Measurements from ENCODE around the gene FGFBP3. TPM values are rescaled to one million over a fixed set of nuclear protein-coding genes. Genes with fewer than 3 reads are reported as not detected.
"Not testable (repeated sequence)": the region's sequence is repeated elsewhere in the genome, so short reads cannot be mapped to it uniquely, and the experiment has no call there.

The FGFBP3 gene
- total and polyA plus RNA-seq, 5 donors from 2014 or later = 0.68 to 2.3 (median 1.3) TPM

DNA sequence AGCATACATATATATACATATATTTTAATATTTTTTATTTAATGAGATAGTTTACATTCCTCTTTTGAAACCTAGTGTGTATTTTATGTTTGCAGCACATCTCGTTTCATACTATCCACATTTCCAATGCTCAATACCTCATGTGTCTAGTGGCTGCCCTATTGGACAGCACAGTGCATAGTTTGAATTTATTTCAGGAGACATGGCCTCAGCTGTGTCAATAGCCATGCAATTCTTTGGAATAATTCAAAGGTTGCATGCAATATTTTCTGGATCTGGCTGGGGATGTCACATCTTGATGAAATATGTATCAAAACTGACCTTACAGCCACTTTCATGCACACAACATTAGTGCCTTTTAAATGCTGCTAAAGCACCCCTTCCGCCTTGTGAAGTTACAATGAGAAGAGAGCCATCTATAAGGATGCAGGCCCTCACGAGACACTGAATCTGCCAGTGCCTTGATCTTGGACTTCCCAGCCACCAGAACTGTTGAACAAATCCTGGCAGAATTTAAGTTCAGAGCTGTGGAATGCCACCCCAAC is 13.0 kb downstream of the FGFBP3 start:
- Histone ChIP-seq H3K9me3 (ENCODE audit: control insufficient read depth in 2 of 2, low read length in 2 of 2) (no peaks in the 10 kb centered on the region), H3K36me3 (ENCODE audit: control insufficient read depth, insufficient read depth, low read length) (no peaks in the 10 kb centered on the region), H3K4me1 (ENCODE audit: control insufficient read depth, insufficient read depth, low read length, poor library complexity, severe bottlenecking) (no peaks in the 10 kb centered on the region), H3K27me3 (ENCODE audit: control insufficient read depth, insufficient read depth, low read length) (peaks cover 4% of the 10 kb centered on the region), H3K4me3 (ENCODE audit: low read depth, low read length) (no peak overlapping the region), H3K27ac (ENCODE audit: insufficient read depth, low read length, poor library complexity, severe bottlenecking) (no peak overlapping the region)
- Mint-ChIP-seq H3K9me3 (peaks cover 0 to 2% (median 0%) of the 10 kb centered on the region in 7 donors), H3K4me3 (no peak overlapping the region), H3K4me1 (peaks cover 0 to 5% (median 2%) of the 10 kb centered on the region in 4 donors), H3K27me3 (peaks cover 9% of the 10 kb centered on the region), H3K27ac (no peak overlapping the region), H3K36me3 (no peaks in the 10 kb centered on the region)
- ATAC-seq (ENCODE audit: low read depth in 2 of 2) (no peak), DNase-seq (no peak)

DNA sequence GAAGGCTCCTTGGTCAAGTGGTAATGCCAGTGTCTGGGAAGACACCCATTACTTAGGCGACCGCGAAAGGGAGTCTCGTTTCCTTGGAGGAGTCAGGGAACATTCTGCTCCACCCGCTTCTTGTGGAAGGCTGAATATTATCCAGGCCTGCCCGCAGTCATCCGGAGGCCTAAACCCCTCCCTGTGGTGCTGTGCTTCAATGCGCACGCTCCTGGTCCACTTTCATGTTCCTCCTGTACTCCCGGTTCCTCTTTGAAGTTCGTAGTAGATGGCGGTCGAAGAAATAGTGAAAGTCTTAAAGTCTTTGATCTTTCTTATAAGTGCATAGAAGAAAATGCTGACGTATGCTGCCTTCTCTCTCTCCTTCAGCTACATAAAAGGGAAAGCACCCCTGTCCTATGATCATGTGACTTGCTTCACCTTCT is 15.0 kb downstream of the FGFBP3 start:
- H3K4me3 ChIP-seq (ENCODE audit: low read depth, low read length); H3K9me3 ChIP-seq (ENCODE audit: control insufficient read depth in 2 of 2, low read length in 2 of 2); H3K36me3 ChIP-seq (ENCODE audit: control insufficient read depth, insufficient read depth, low read length); H3K27ac Mint-ChIP-seq; ATAC-seq (ENCODE audit: low read depth in 2 of 2); H3K4me1 Mint-ChIP-seq; H3K4me1 ChIP-seq (ENCODE audit: control insufficient read depth, insufficient read depth, low read length, poor library complexity, severe bottlenecking); H3K27ac ChIP-seq (ENCODE audit: insufficient read depth, low read length, poor library complexity, severe bottlenecking); H3K4me3 Mint-ChIP-seq; H3K36me3 Mint-ChIP-seq; H3K9me3 Mint-ChIP-seq: not testable (repeated sequence)
- peaks cover 11% of the 10 kb centered on the region for H3K27me3 ChIP-seq (ENCODE audit: control insufficient read depth, insufficient read depth, low read length)
- peak in 1 of 3 donors; percentile 20 for DNase-seq
- peaks cover 21% of the 10 kb centered on the region for H3K27me3 Mint-ChIP-seq

DNA sequence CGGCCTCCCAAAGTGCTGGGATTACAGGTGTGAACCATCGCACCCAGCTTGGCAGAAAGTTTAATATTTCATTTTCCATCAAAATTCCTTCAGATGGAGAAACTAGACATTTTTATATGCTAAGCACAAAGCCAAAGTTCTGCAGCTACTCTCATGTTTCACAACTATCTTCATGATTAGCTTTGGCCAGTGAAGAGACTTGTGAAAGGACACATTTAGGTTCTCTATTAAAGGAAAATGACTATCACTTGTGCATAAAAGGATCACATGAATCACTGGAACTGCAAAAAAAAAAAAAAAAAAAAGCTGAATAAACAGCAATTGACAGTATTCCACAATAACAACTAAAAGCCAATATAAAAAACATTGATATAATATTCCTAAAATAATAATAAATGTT is 16.2 kb downstream of the FGFBP3 start:
- Mint-ChIP-seq H3K9me3 (no peaks in the 10 kb centered on the region), H3K27ac (no peak overlapping the region), H3K36me3 (no peaks in the 10 kb centered on the region), H3K4me3 (no peak overlapping the region), H3K4me1 (peaks cover under 1 to 12% (median 4%) of the 10 kb centered on the region in 4 donors), H3K27me3 (peaks cover 23% of the 10 kb centered on the region)
- Histone ChIP-seq H3K9me3 (ENCODE audit: control insufficient read depth in 2 of 2, low read length in 2 of 2) (no peaks in the 10 kb centered on the region), H3K27me3 (ENCODE audit: control insufficient read depth, insufficient read depth, low read length) (peaks cover 12% of the 10 kb centered on the region), H3K36me3 (ENCODE audit: control insufficient read depth, insufficient read depth, low read length) (no peaks in the 10 kb centered on the region), H3K27ac (ENCODE audit: insufficient read depth, low read length, poor library complexity, severe bottlenecking) (no peak overlapping the region), H3K4me1 (ENCODE audit: control insufficient read depth, insufficient read depth, low read length, poor library complexity, severe bottlenecking) (peaks cover 3% of the 10 kb centered on the region), H3K4me3 (ENCODE audit: low read depth, low read length) (no peak overlapping the region)
- DNase-seq = no peak
- ATAC-seq (ENCODE audit: low read depth in 2 of 2) = no peak

DNA sequence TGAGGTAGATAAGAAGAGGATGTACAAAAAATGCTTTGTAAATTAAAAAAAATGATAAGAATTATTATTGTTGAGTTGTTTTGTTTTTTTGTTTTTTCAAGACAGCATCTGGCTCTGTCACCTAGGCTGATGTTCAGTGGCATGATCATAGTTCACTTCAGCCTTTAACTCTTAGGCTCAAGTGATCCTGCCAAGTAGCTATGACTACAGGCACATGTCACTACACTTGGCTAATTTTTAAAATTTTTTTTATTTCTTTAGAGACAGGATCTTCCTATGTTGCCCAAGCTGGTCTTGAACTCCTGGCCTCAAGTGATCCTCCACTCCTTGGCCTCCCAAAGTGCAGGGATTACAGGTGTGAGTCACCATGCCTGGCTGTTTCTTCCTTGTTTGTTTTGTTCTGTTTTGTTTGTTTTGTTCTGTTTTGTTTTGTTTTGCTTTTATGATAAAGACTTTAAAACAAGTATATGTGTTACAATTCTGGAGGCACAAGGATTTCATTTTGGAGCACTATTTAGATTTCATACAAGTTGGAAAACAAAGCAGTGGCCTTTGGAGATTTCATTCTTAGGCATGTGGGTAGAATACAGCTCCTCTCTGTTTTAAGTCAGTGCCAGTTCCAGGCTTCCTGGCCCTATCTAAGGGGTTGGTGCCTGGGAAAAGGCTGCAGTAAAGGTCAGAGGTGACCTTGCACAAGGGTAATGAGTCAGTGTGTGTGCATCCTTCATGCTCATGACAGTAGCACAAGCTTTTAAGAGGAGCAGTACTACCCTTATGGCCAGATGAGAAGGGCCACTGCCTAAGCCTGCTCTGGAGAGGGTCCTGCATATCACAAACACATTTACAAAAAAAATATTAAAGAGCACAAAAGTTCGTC is 17.9 kb downstream of the FGFBP3 start:
- no peak overlapping the region for H3K27ac ChIP-seq (ENCODE audit: insufficient read depth, low read length, poor library complexity, severe bottlenecking)
- DNase-seq (no peak), ATAC-seq (ENCODE audit: low read depth in 2 of 2) (no peak)
- peaks cover 13% of the 10 kb centered on the region for H3K27me3 ChIP-seq (ENCODE audit: control insufficient read depth, insufficient read depth, low read length)
- Mint-ChIP-seq H3K9me3 (no peaks in the 10 kb centered on the region), H3K4me1 (peaks cover 6 to 19% (median 11%) of the 10 kb centered on the region in 4 donors), H3K36me3 (no peaks in the 10 kb centered on the region), H3K27ac (no peak overlapping the region), H3K4me3 (no peak overlapping the region), H3K27me3 (peaks cover 32% of the 10 kb centered on the region)
- H3K36me3 ChIP-seq (ENCODE audit: control insufficient read depth, insufficient read depth, low read length) = no peaks in the 10 kb centered on the region
- H3K4me3 ChIP-seq (ENCODE audit: low read depth, low read length) = no peak overlapping the region
- H3K4me1 ChIP-seq (ENCODE audit: control insufficient read depth, insufficient read depth, low read length, poor library complexity, severe bottlenecking) = peaks cover 14% of the 10 kb centered on the region
- no peaks in the 10 kb centered on the region for H3K9me3 ChIP-seq (ENCODE audit: control insufficient read depth in 2 of 2, low read length in 2 of 2)

DNA sequence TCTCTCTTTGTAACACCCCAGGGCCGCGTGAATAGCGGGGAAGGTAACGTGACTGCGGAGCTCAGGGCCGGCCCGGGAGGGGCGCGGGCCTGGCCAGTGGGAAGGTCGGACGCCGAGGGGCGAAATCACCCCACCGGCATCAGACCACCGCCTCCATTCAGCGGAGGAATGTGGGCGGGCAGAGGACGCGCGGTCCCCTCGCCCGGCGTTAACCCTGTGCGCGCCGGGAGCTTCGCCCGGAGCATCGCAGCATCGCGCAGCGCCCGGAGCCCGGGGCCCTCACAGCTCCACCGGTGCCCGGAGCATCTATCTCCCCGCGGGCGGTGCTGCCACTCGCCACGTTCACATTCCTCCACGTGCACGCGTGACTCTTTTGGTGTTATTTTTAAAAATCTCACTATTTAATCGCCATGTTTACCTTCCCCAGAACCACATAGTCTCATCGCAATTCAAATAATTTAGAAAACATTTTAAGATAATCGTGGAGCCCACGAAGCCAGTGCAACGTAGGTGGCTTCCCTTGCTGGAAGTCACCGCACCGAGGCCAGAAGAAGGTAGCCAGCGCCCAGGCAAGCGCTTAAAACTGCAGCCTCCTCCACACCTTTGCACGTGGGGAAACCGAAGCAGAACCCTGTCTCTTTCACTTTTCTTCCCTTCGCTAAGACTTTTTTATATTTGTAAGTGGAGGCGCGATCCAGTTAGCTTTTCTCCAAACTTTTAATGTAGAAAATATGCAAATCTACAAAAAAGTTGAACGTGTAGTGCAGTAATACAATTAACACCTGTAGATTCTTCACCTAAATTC is 21.8 kb downstream of the FGFBP3 start:
- DNase-seq (peak in 2 of 3 donors; percentile 13 to 47), ATAC-seq (ENCODE audit: low read depth in 2 of 2) (peak; percentile 48 to 56)
- Mint-ChIP-seq H3K4me1 (peaks cover 6 to 14% (median 10%) of the 10 kb centered on the region in 4 donors), H3K27me3 (peaks cover 40% of the 10 kb centered on the region), H3K36me3 (no peaks in the 10 kb centered on the region), H3K9me3 (no peaks in the 10 kb centered on the region), H3K27ac (peak overlapping the region; percentile 38 to 83 (median 68)), H3K4me3 (peak overlapping the region; percentile 82 to 93 (median 91))
- no peaks in the 10 kb centered on the region for H3K36me3 ChIP-seq (ENCODE audit: control insufficient read depth, insufficient read depth, low read length)
- H3K4me3 ChIP-seq (ENCODE audit: low read depth, low read length) = peak overlapping the region; percentile 82
- H3K4me1 ChIP-seq (ENCODE audit: control insufficient read depth, insufficient read depth, low read length, poor library complexity, severe bottlenecking) = peaks cover 14% of the 10 kb centered on the region
- no peaks in the 10 kb centered on the region for H3K9me3 ChIP-seq (ENCODE audit: control insufficient read depth in 2 of 2, low read length in 2 of 2)
- H3K27ac ChIP-seq (ENCODE audit: insufficient read depth, low read length, poor library complexity, severe bottlenecking) = no peak overlapping the region
- peaks cover 11% of the 10 kb centered on the region for H3K27me3 ChIP-seq (ENCODE audit: control insufficient read depth, insufficient read depth, low read length)

DNA sequence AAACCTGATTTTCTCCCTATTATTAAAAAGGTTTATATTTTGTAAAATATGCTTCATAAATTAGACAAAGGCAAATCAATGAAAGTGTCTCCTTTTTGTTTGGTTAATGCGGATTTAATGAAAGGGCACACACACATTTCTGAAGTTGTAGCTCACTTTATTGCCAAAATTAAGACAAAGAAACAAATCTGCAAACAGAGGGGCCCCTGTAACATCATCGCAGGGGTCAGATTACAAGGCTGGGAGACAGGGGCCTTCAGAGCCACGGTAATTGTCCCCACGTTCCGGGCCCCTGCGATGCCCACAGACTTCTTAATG is 22.4 kb downstream of the FGFBP3 start:
- H3K4me3 ChIP-seq (ENCODE audit: low read depth, low read length) = no peak overlapping the region

DNA sequence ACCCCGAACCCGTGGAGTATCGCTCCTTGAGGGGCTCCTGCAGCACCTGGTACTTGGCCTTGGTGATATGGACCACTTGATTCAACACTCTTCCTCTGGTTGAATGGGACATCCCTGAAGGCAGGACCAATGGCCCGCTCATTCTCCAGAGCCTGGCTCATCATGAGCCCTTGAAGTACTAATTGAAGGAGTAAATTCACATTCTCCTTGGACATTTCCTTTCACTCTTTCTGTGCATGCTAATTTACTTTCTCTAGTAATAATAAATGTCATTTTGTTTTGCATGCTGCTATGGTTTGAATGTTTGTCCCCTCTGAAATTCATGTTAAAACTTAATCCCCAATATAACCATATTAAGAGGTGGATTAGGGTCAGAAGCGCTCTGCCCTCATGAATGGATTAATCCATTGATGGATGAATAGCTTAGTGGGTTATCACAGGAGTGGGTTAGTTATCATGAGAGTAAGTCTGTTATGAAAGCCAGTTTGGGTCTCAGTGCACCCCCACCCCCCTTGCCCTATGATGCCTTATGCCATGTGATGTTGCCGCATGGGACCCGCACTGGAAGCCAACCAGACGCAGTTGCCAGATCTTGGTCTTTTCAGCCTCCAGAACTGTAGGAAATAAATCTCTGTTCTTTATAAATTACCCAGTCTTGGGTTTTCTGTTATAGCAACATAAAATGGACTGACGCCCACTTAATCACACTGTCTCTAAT is 23.8 kb downstream of the FGFBP3 start:
- H3K4me1 ChIP-seq (ENCODE audit: control insufficient read depth, insufficient read depth, low read length, poor library complexity, severe bottlenecking) = peaks cover 14% of the 10 kb centered on the region
- DNase-seq (no peak), ATAC-seq (ENCODE audit: low read depth in 2 of 2) (no peak)
- H3K4me1 Mint-ChIP-seq = peaks cover 6 to 14% (median 10%) of the 10 kb centered on the region in 4 donors
- peaks cover 10% of the 10 kb centered on the region for H3K27me3 ChIP-seq (ENCODE audit: control insufficient read depth, insufficient read depth, low read length)
- no peaks in the 10 kb centered on the region for H3K9me3 ChIP-seq (ENCODE audit: control insufficient read depth in 2 of 2, low read length in 2 of 2)
- H3K4me3 Mint-ChIP-seq = peak overlapping the region in 1 of 4 donors; percentile 23
- peaks cover 0 to 8% (median 3%) of the 10 kb centered on the region in 7 donors for H3K9me3 Mint-ChIP-seq
- H3K27ac Mint-ChIP-seq = no peak overlapping the region
- H3K36me3 ChIP-seq (ENCODE audit: control insufficient read depth, insufficient read depth, low read length) = no peaks in the 10 kb centered on the region
- H3K36me3 Mint-ChIP-seq = peaks cover 3% of the 10 kb centered on the region
- no peak overlapping the region for H3K27ac ChIP-seq (ENCODE audit: insufficient read depth, low read length, poor library complexity, severe bottlenecking)
- no peak overlapping the region for H3K4me3 ChIP-seq (ENCODE audit: low read depth, low read length)
- H3K27me3 Mint-ChIP-seq = peaks cover 37% of the 10 kb centered on the region

More for the DNA sequence above, 22.4 kb downstream of the FGFBP3 start:
- no peak overlapping the region for H3K27ac ChIP-seq (ENCODE audit: insufficient read depth, low read length, poor library complexity, severe bottlenecking)
- DNase-seq = no peak
- no peaks in the 10 kb centered on the region for H3K36me3 ChIP-seq (ENCODE audit: control insufficient read depth, insufficient read depth, low read length)
- no peaks in the 10 kb centered on the region for H3K9me3 ChIP-seq (ENCODE audit: control insufficient read depth in 2 of 2, low read length in 2 of 2)
- H3K27me3 ChIP-seq (ENCODE audit: control insufficient read depth, insufficient read depth, low read length) = peaks cover 11% of the 10 kb centered on the region
- peak overlapping the region; percentile 77 to 91 (median 83) for H3K4me3 Mint-ChIP-seq
- no peaks in the 10 kb centered on the region for H3K9me3 Mint-ChIP-seq
- no peak for ATAC-seq (ENCODE audit: low read depth in 2 of 2)
- no peaks in the 10 kb centered on the region for H3K36me3 Mint-ChIP-seq
- H3K4me1 ChIP-seq (ENCODE audit: control insufficient read depth, insufficient read depth, low read length, poor library complexity, severe bottlenecking) = peaks cover 14% of the 10 kb centered on the region
- H3K27ac Mint-ChIP-seq = peak overlapping the region in 1 of 3 donors; percentile 38
- peaks cover 40% of the 10 kb centered on the region for H3K27me3 Mint-ChIP-seq
- H3K4me1 Mint-ChIP-seq = peaks cover 6 to 14% (median 10%) of the 10 kb centered on the region in 4 donors

All from CD4-positive, CD25-positive, alpha-beta regulatory T cell (primary cell).